HFF-Myc (cell line): ENCODE results near the gene OSGIN1.

Experiments used
- DNase-seq: peaks from one replicate; pipeline ENCODE4 v3.0.0-alpha.2; 2011; ENCODE audit warnings: low read depth; ENCODE audit errors: extremely low read depth
- H3K4me3 ChIP-seq: replicated peaks from 2 replicates; pipeline ENCODE4 v1.5.1; 2011; ENCODE audit warnings: low read depth, mild to moderate bottlenecking, control low read depth, low read length
- CTCF ChIP-seq: IDR thresholded peaks from 2 replicates; pipeline ENCODE4 v1.5.1; 2012; ENCODE audit warnings: mild to moderate bottlenecking, low read depth, low read length, control low read depth; ENCODE audit errors: missing control alignments

Gene OSGIN1

GRCh38 chr16:83994703-83995102 lies 41.7 kb downstream of the OSGIN1 start:
- no peak for TF ChIP-seq CTCF
- no peak for DNase-seq
- H3K4me3 ChIP-seq = no peak overlapping the region

GRCh38 chr16:83995754-83996153 lies 42.7 kb downstream of the OSGIN1 start:
- no peak for TF ChIP-seq CTCF
- no peak overlapping the region for H3K4me3 ChIP-seq
- DNase-seq = no peak

GRCh38 chr16:83996481-83997252 lies 43.6 kb downstream of the OSGIN1 start:
- no peak for DNase-seq
- TF ChIP-seq CTCF = no peak
- no peak overlapping the region for H3K4me3 ChIP-seq

GRCh38 chr16:83998091-83998490 lies 45.1 kb downstream of the OSGIN1 start:
- no peak overlapping the region for H3K4me3 ChIP-seq
- TF ChIP-seq CTCF = no peak
- no peak for DNase-seq

GRCh38 chr16:84000989-84001642 lies 48.1 kb downstream of the OSGIN1 start:
- DNase-seq = no peak
- no peak for TF ChIP-seq CTCF
- no peak overlapping the region for H3K4me3 ChIP-seq

- DNase-seq = no peak
- TF ChIP-seq CTCF = no peak
- H3K4me3 ChIP-seq = no peak overlapping the region
Measured at GRCh38 chr16:84001726-84002125, 48.7 kb downstream of the OSGIN1 start.
